Upper lobe of left lung (tissue), 6 donors: ENCODE measurements around the gene LAMA3. TPM values are rescaled to one million over a fixed set of nuclear protein-coding genes. Genes with fewer than 3 reads are reported as not detected.

Source experiments
- ATAC-seq, 2 donors: fragments of 200-7000 bp; cut with Tn5 transposase; one replicate each; pipeline ENCODE4 v1.9.1; 2022; ENCODE audit warnings: mild to moderate bottlenecking in 2 of 2, moderate library complexity in 2 of 2; ENCODE audit not compliant: low FRiP score in 2 of 2
- DNase-seq, 2 donors: peaks; one replicate each; pipeline ENCODE4 v3.0.0-alpha.2; 2019 to 2020
- H3K27ac ChIP-seq, 4 donors: fragments of 200-600 bp; sonication (generic); one replicate each; pipeline ENCODE4 v1.5.1; 2016 to 2019
- H3K27me3 ChIP-seq, 4 donors: fragments of 200-600 bp; sonication (generic); one replicate each; pipeline ENCODE4 v1.5.1; 2017 to 2019
- H3K36me3 ChIP-seq, 4 donors: fragments of 200-600 bp; sonication (generic); one replicate each; pipeline ENCODE4 v1.5.1; 2016 to 2019
- H3K4me1 ChIP-seq, 4 donors: fragments of 200-600 bp; sonication (generic); one replicate each; pipeline ENCODE4 v1.5.1; 2018 to 2019
- H3K4me3 ChIP-seq, 4 donors: fragments of 200-600 bp; sonication (generic); one replicate each; pipeline ENCODE4 v1.5.1; 2017 to 2019; ENCODE audit warnings: mild to moderate bottlenecking in 2 of 4, moderate library complexity in 1 of 4
- H3K9me3 ChIP-seq, 4 donors: fragments of 200-600 bp; sonication (generic); one replicate each; pipeline ENCODE4 v1.5.1; 2018 to 2019
- CTCF ChIP-seq, 6 experiments: fragments of 450-650 bp in 4 of 6; fragments of 200-600 bp in 2 of 6; sonication (generic) in 2 of 6; IDR thresholded peaks; one replicate each; pipeline ENCODE4 v1.5.1; 2016 to 2019; ENCODE audit warnings: antibody characterized with exemption in 6 of 6
- EP300 ChIP-seq, 4 donors: sonication (generic); formaldehyde crosslinking; IDR thresholded peaks; one replicate each; pipeline ENCODE4 v1.5.1; 2017; ENCODE audit warnings: antibody characterized with exemption in 4 of 4, control low read depth in 2 of 4
- POLR2A ChIP-seq, 4 donors: fragments of 450-650 bp; IDR thresholded peaks; one replicate each; pipeline ENCODE4 v1.5.1; 2016 to 2017; ENCODE audit warnings: antibody characterized with exemption in 4 of 4, mild to moderate bottlenecking in 2 of 4
- POLR2AphosphoS5 ChIP-seq, 2 donors: sonication (generic); formaldehyde crosslinking; IDR thresholded peaks; one replicate each; pipeline ENCODE4 v1.5.1; 2017; ENCODE audit warnings: antibody characterized with exemption in 2 of 2
- WGBS, 2 donors: methylation state at CpG; one replicate each; pipeline ENCODE4 v1.1.5; 2017 to 2018; 5-methylcytosine and 5-hydroxymethylcytosine counted together
- total RNA-seq, 6 donors: library from RNA; depleted of rRNA in 4 of 6; stranded (reverse); fragments of >200 nt in 4 of 6; gene quantifications; one replicate each; pipeline versions ENCODE4 v1.1.0 to v1.2.1, GENCODE V29; 2016 to 2021
- donor health status: DM: no; HTN: no; CAD: no; lungs with moderate emphysema.
- donor health status: DM: no; HTN: yes; CAD: no; lungs with severe emphysema.

Gene LAMA3
- total RNA-seq, 6 donors from 2014 or later = 88.2 to 202 (median 141) TPM

- Histone ChIP-seq H3K27ac (peak overlapping the region; percentile 35 to 80 (median 65)), H3K4me1 (peaks cover 14 to 19% (median 19%) of the 10 kb centered on the region in 4 donors), H3K9me3 (no peaks in the 10 kb centered on the region), H3K27me3 (peaks cover 0 to 15% (median 5%) of the 10 kb centered on the region in 4 donors), H3K4me3 (peak overlapping the region; percentile 38 to 65 (median 62)), H3K36me3 (no peaks in the 10 kb centered on the region)
- TF ChIP-seq POLR2A (IDR thresholded peaks at IDR 0.05) (peak in 1 of 4 donors; percentile 2), CTCF (IDR thresholded peaks at IDR 0.05) (peak in 1 of 6 experiments; percentile 0), EP300 (IDR thresholded peaks at IDR 0.05) (no peak)
- peak; percentile 33 to 90 for DNase-seq
- peak; percentile 45 to 56 for ATAC-seq
- 6 to 7% methylated on average over 6 to 28 of the region's 85 CpGs for WGBS, 2 donors
These were observed 607 bp downstream of the LAMA3 start for GRCh38 chr18:23689616-23690504.

- WGBS, 2 donors = 55 to 59% methylated on average over 17 to 21 of the region's 21 CpGs
- DNase-seq (peak in 1 of 2 donors; percentile 43), ATAC-seq (no peak)
- Histone ChIP-seq H3K27ac (peak overlapping the region in 1 of 4 donors; percentile 80), H3K4me3 (peak overlapping the region in 3 of 4 donors; percentile 60 to 65 (median 64)), H3K27me3 (peaks cover 0 to 15% (median 5%) of the 10 kb centered on the region in 4 donors), H3K36me3 (no peaks in the 10 kb centered on the region), H3K4me1 (peaks cover 14 to 19% (median 18%) of the 10 kb centered on the region in 4 donors), H3K9me3 (no peaks in the 10 kb centered on the region)
- no peak for TF ChIP-seq CTCF (IDR thresholded peaks at IDR 0.05)
- no peak for TF ChIP-seq POLR2AphosphoS5 (IDR thresholded peaks at IDR 0.05)
- no peak for TF ChIP-seq POLR2A (IDR thresholded peaks at IDR 0.05)
- TF ChIP-seq EP300 (IDR thresholded peaks at IDR 0.05) = no peak
These were observed 1.3 kb downstream of the LAMA3 start for GRCh38 chr18:23690505-23691068.

- H3K36me3 ChIP-seq = no peaks in the 10 kb centered on the region
- 94 to 96% methylated on average over 2 of the region's 2 CpGs for WGBS, 2 donors
- H3K4me1 ChIP-seq = peaks cover 14 to 17% (median 15%) of the 10 kb centered on the region in 4 donors
- peaks cover 0 to 14% (median 5%) of the 10 kb centered on the region in 4 donors for H3K27me3 ChIP-seq
- no peak overlapping the region for H3K27ac ChIP-seq
- H3K4me3 ChIP-seq = no peak overlapping the region
- DNase-seq (no peak), ATAC-seq (no peak)
- TF ChIP-seq CTCF (IDR thresholded peaks at IDR 0.05) (no peak), POLR2AphosphoS5 (IDR thresholded peaks at IDR 0.05) (no peak), POLR2A (IDR thresholded peaks at IDR 0.05) (no peak), EP300 (IDR thresholded peaks at IDR 0.05) (no peak)
- no peaks in the 10 kb centered on the region for H3K9me3 ChIP-seq
These were observed 4.6 kb downstream of the LAMA3 start for GRCh38 chr18:23693846-23694245.

- H3K36me3 ChIP-seq = no peaks in the 10 kb centered on the region
- ATAC-seq (no peak), DNase-seq (no peak)
- no peak overlapping the region for H3K27ac ChIP-seq
- no peak for TF ChIP-seq POLR2AphosphoS5 (IDR thresholded peaks at IDR 0.05)
- TF ChIP-seq EP300 (IDR thresholded peaks at IDR 0.05) = no peak
- no peak for TF ChIP-seq POLR2A (IDR thresholded peaks at IDR 0.05)
- TF ChIP-seq CTCF (IDR thresholded peaks at IDR 0.05) = no peak
- no peaks in the 10 kb centered on the region for H3K9me3 ChIP-seq
- H3K27me3 ChIP-seq = peaks cover 0 to 5% (median 1%) of the 10 kb centered on the region in 4 donors
- H3K4me3 ChIP-seq = no peak overlapping the region
- WGBS, 2 donors = 77 to 83% methylated on average over 4 of the region's 4 CpGs
- H3K4me1 ChIP-seq = peaks cover 4 to 7% (median 5%) of the 10 kb centered on the region in 4 donors
These were observed 5.6 kb downstream of the LAMA3 start for GRCh38 chr18:23694637-23695430.
